NB4 (cell line): ENCODE data around the gene PPARA.

Source experiments
- MYC ChIP-seq: IDR thresholded peaks from 2 replicates; pipeline ENCODE4 v1.6.1; 2011; ENCODE audit warnings: low read depth, low read length
- POLR2A ChIP-seq: IDR thresholded peaks from 2 replicates; pipeline ENCODE4 v1.6.1; 2011; ENCODE audit warnings: mild to moderate bottlenecking; ENCODE audit not compliant: insufficient read length; ENCODE audit errors: extremely low read depth
- TF ChIP-seq, protein P1 (sequence below): IDR thresholded peaks from one replicate; pipeline ENCODE4 v1.5.1; 2012; ENCODE audit warnings: low read depth, low read length

DNA sequence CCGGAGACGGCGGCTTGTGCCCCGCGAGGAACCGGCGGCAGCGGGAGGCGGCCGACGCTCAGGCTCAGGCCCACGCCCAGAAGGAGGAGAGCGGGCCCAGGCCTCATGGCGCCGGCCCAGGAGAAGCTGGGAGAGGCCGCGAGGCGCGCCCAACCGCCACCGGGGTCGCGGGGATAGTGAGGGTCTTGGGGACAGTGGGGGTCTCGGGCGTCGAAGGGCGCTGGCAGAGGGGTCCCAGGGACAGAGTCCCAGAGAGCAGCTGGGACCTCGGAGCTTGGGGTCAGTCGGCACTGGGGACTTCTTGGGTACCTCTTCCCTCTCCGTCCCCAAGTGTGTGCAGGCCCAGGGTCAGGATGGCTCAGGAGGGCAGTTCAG is 112.9 kb downstream of the PPARA start, which contains the start of gene PKDREJ:
- TF ChIP-seq, protein P1, sequence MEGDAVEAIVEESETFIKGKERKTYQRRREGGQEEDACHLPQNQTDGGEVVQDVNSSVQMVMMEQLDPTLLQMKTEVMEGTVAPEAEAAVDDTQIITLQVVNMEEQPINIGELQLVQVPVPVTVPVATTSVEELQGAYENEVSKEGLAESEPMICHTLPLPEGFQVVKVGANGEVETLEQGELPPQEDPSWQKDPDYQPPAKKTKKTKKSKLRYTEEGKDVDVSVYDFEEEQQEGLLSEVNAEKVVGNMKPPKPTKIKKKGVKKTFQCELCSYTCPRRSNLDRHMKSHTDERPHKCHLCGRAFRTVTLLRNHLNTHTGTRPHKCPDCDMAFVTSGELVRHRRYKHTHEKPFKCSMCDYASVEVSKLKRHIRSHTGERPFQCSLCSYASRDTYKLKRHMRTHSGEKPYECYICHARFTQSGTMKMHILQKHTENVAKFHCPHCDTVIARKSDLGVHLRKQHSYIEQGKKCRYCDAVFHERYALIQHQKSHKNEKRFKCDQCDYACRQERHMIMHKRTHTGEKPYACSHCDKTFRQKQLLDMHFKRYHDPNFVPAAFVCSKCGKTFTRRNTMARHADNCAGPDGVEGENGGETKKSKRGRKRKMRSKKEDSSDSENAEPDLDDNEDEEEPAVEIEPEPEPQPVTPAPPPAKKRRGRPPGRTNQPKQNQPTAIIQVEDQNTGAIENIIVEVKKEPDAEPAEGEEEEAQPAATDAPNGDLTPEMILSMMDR: no peak
- TF ChIP-seq POLR2A (no peak), MYC (no peak)
